ENCODE results near the gene CCKAR. TPM values are rescaled to one million over a fixed set of nuclear protein-coding genes. Genes with fewer than 3 reads are reported as not detected.
"Not testable (repeated sequence)": the region's sequence is repeated elsewhere in the genome, so short reads cannot be mapped to it uniquely, and the experiment has no call there.

CCKAR gene
- total RNA-seq, 3 donors from 2014 or later = not detected

DNA sequence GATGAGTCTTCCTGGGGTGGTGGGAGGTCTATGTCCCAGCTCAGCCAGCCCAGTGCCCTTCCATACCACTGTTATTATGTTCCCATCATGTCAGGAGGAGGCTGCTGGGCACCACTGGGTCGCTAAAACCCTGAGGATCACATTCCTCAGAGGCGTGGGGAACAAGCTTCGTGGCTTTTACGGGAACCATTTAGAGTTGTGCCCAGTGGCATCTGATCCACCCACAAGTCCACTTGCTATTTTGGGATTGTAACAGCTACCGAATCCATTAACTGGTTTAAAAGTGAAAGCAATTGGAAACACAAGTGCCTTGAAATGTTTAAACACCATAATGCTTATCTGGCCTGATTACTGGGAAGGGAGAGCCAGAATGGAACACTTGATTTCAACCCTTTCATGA is 13.1 kb upstream of the CCKAR start:
- no peak for TF ChIP-seq POLR2A (IDR thresholded peaks at IDR 0.05)
- TF ChIP-seq POLR2AphosphoS5 (IDR thresholded peaks at IDR 0.05) = no peak
- TF ChIP-seq, protein P1, sequence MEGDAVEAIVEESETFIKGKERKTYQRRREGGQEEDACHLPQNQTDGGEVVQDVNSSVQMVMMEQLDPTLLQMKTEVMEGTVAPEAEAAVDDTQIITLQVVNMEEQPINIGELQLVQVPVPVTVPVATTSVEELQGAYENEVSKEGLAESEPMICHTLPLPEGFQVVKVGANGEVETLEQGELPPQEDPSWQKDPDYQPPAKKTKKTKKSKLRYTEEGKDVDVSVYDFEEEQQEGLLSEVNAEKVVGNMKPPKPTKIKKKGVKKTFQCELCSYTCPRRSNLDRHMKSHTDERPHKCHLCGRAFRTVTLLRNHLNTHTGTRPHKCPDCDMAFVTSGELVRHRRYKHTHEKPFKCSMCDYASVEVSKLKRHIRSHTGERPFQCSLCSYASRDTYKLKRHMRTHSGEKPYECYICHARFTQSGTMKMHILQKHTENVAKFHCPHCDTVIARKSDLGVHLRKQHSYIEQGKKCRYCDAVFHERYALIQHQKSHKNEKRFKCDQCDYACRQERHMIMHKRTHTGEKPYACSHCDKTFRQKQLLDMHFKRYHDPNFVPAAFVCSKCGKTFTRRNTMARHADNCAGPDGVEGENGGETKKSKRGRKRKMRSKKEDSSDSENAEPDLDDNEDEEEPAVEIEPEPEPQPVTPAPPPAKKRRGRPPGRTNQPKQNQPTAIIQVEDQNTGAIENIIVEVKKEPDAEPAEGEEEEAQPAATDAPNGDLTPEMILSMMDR (IDR thresholded peaks at IDR 0.05) = no peak
- intact Hi-C loops (cut with DNase I; ENCODE audit: low total_unique reads) = no loop called here
- no peak for DNase-seq (ENCODE audit: low spot score in 2 of 2)
- no peaks in the 10 kb centered on the region for H3K36me3 ChIP-seq
- no peak overlapping the region for H3K27ac ChIP-seq
- H3K9me3 ChIP-seq = no peaks in the 10 kb centered on the region
- no peaks in the 10 kb centered on the region for H3K27me3 ChIP-seq
- no peaks in the 10 kb centered on the region for H3K4me1 ChIP-seq
- no peak overlapping the region for H3K4me3 ChIP-seq

DNA sequence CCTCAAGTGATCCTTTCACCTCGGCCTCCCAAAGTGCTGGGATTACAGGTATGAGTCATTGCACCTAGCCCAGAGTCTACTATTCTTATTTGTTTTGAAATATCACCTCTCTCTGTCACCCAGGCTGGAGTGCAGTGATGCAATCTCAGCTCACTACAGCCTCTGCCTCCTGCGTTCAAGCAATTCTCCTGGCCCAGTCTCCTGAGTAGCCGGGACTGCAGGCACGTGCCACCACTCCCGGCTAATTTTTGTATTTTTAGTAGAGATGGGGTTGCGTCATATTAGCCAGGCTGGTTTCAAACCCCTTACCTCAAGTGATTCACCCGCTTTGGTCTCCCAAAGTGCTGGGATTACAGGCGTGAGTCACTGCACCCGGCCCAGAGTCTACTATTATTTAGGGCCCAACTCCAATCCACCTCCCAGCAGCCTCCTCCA is 10.3 kb upstream of the CCKAR start:
- H3K4me1 ChIP-seq; DNase-seq (ENCODE audit: low spot score in 2 of 2); H3K27ac ChIP-seq; H3K4me3 ChIP-seq; intact Hi-C loops (cut with DNase I; ENCODE audit: low total_unique reads); H3K36me3 ChIP-seq; H3K27me3 ChIP-seq; H3K9me3 ChIP-seq: not testable (repeated sequence)

DNA sequence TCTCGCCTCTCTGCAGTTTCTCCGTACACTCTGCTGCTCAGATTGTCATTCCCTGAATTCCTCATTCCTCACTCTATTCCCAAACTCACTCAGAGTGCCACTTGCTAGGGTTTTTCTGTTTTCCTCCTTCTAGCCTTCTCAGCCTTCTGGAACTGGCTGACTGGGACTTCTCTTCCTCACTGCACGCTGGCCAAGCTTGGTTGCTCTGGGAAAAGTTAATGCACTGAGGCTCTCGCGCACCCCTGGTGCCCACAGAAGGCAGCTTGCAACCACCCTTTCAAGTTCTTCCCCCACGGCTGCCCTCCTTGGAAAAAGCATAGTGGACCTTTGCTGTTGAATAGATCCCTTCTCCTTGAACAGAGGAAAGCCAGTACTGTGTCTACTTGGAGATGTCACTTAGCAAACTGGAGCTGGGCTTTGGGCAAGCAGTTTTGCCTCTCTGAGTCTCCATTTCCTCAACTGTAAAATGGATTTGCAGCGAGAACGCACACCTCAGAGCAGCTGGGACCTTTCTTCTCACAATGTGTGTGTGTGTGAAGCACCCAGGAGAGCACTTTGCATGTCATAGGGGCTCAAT is 6.0 kb upstream of the CCKAR start:
- TF ChIP-seq POLR2A (IDR thresholded peaks at IDR 0.05) = no peak
- no peak for TF ChIP-seq POLR2AphosphoS5 (IDR thresholded peaks at IDR 0.05)
- TF ChIP-seq, protein P1 (IDR thresholded peaks at IDR 0.05) = no peak
- intact Hi-C loops (cut with DNase I; ENCODE audit: low total_unique reads) = no loop called here
- H3K27ac ChIP-seq = no peak overlapping the region
- no peaks in the 10 kb centered on the region for H3K9me3 ChIP-seq
- H3K4me1 ChIP-seq = no peaks in the 10 kb centered on the region
- H3K36me3 ChIP-seq = no peaks in the 10 kb centered on the region
- no peak for DNase-seq (ENCODE audit: low spot score in 2 of 2)
- H3K4me3 ChIP-seq = no peak overlapping the region
- H3K27me3 ChIP-seq = peaks cover 0 to 4% of the 10 kb centered on the region in 2 donors

DNA sequence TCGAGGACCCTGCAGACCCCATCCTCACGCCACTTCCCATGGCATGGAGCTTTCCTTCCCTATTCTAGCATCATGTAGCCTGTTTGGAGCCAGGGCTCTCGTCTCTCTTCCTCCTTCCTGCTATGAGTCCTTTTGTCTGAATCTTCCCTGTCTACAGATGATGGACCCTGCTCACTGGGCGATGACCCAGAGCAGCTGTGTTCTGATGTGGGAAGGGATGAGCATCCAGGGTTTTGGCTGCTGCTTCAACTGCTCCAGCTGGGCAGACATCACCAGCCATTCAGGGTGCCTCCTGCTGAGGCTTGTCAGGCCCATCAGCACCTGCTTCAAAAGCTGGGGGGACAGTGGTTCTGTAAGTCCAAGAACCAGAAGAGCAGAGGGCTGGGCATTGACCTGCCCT is 3.2 kb upstream of the CCKAR start:
- DNase-seq (ENCODE audit: low spot score in 2 of 2) = no peak
- no peak overlapping the region for H3K27ac ChIP-seq
- TF ChIP-seq POLR2AphosphoS5 (IDR thresholded peaks at IDR 0.05) (no peak), POLR2A (IDR thresholded peaks at IDR 0.05) (no peak)
- TF ChIP-seq, protein P1 (IDR thresholded peaks at IDR 0.05) = no peak
- no peaks in the 10 kb centered on the region for H3K4me1 ChIP-seq
- no peaks in the 10 kb centered on the region for H3K9me3 ChIP-seq
- peaks cover 0 to 4% of the 10 kb centered on the region in 2 donors for H3K27me3 ChIP-seq
- no peak overlapping the region for H3K4me3 ChIP-seq
- intact Hi-C loops (cut with DNase I; ENCODE audit: low total_unique reads) = no loop called here
- no peaks in the 10 kb centered on the region for H3K36me3 ChIP-seq

DNA sequence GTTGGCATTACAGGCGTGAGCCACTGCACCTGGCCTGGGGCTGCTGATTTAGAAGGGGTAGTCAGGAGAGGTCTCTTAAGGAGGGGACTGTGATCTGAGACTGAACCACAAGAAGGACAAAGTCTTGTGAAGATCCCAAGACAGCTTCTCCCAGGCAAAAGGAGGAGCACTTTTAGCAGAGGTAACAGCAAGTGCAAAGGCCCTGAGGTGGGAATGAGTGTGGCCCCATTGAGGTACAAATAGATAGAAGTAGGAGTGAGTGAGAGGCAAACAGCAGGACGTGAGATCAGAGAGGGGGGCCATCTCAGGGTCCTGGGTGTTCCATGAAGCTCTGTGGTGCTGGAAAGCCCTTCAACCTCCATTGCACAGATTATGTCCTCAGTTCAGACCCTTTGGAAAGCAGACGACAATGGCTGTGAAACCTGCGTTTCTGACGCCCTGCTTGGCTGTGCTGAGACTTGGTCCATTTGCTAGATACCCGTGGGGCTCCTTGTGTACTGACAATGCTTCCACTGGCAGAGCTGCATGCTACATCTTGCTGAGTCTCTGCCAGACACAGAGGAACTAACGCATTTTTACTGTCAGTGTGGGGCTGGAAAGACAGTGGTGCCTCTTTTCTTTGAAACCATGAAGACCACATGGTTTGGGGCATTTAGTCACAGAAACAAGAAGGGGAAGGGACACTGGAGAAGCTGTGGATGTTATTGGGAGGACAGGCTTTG is 1.3 kb upstream of the CCKAR start:
- H3K4me1 ChIP-seq = no peaks in the 10 kb centered on the region
- TF ChIP-seq, protein P1 (IDR thresholded peaks at IDR 0.05) = no peak
- TF ChIP-seq POLR2AphosphoS5 (IDR thresholded peaks at IDR 0.05) (no peak), POLR2A (IDR thresholded peaks at IDR 0.05) (no peak)
- intact Hi-C loops (cut with DNase I; ENCODE audit: low total_unique reads) = no loop called here
- no peak overlapping the region for H3K27ac ChIP-seq
- no peaks in the 10 kb centered on the region for H3K9me3 ChIP-seq
- no peak for DNase-seq (ENCODE audit: low spot score in 2 of 2)
- no peaks in the 10 kb centered on the region for H3K36me3 ChIP-seq
- no peak overlapping the region for H3K4me3 ChIP-seq
- peaks cover 0 to 4% of the 10 kb centered on the region in 2 donors for H3K27me3 ChIP-seq

All from breast epithelium (tissue), 4 donors.